ENCODE data around the gene SWT1.
"Not testable (repeated sequence)": the region's sequence is repeated elsewhere in the genome, so short reads cannot be mapped to it uniquely, and the experiment has no call there.

Gene SWT1

GRCh38 chr1:185162491-185162890, 5.5 kb downstream of the SWT1 start:
- DNase-seq (ENCODE audit: low read depth in 2 of 2, low spot score in 1 of 2): no peak

- no peak for DNase-seq (ENCODE audit: low read depth in 2 of 2, low spot score in 1 of 2)
These were observed 9.1 kb downstream of the SWT1 start for GRCh38 chr1:185166106-185166505.

- no peak for DNase-seq (ENCODE audit: low read depth in 2 of 2, low spot score in 1 of 2)
These were observed 13.4 kb downstream of the SWT1 start for GRCh38 chr1:185170291-185170848.

GRCh38 chr1:185193756-185194155, 36.8 kb downstream of the SWT1 start:
- no peak for DNase-seq (ENCODE audit: low read depth in 2 of 2, low spot score in 1 of 2)

GRCh38 chr1:185198712-185199111, 41.7 kb downstream of the SWT1 start:
- not testable (repeated sequence) for DNase-seq (ENCODE audit: low read depth in 2 of 2, low spot score in 1 of 2)

- no peak for DNase-seq (ENCODE audit: low read depth in 2 of 2, low spot score in 1 of 2)
These were observed 43.9 kb downstream of the SWT1 start for GRCh38 chr1:185200889-185201288.

GRCh38 chr1:185207170-185207569, 50.2 kb downstream of the SWT1 start:
- no peak for DNase-seq (ENCODE audit: low read depth in 2 of 2, low spot score in 1 of 2)

- DNase-seq (ENCODE audit: low read depth in 2 of 2, low spot score in 1 of 2): no peak
These were observed 51.1 kb downstream of the SWT1 start for GRCh38 chr1:185207980-185208602.

GRCh38 chr1:185208626-185209180, 51.7 kb downstream of the SWT1 start:
- no peak for DNase-seq (ENCODE audit: low read depth in 2 of 2, low spot score in 1 of 2)

- not testable (repeated sequence) for DNase-seq (ENCODE audit: low read depth in 2 of 2, low spot score in 1 of 2)
These were observed 52.4 kb downstream of the SWT1 start for GRCh38 chr1:185209357-185209756.

GRCh38 chr1:185213091-185213490, 56.1 kb downstream of the SWT1 start:
- no peak for DNase-seq (ENCODE audit: low read depth in 2 of 2, low spot score in 1 of 2)

GRCh38 chr1:185215911-185216310, 58.9 kb downstream of the SWT1 start:
- DNase-seq (ENCODE audit: low read depth in 2 of 2, low spot score in 1 of 2): no peak

- no peak for DNase-seq (ENCODE audit: low read depth in 2 of 2, low spot score in 1 of 2)
These were observed 67.2 kb downstream of the SWT1 start for GRCh38 chr1:185224132-185224531.

- no peak for DNase-seq (ENCODE audit: low read depth in 2 of 2, low spot score in 1 of 2)
These were observed 70.2 kb downstream of the SWT1 start for GRCh38 chr1:185227161-185227560.

GRCh38 chr1:185228979-185229378, 72.0 kb downstream of the SWT1 start:
- DNase-seq (ENCODE audit: low read depth in 2 of 2, low spot score in 1 of 2): no peak

- no peak for DNase-seq (ENCODE audit: low read depth in 2 of 2, low spot score in 1 of 2)
These were observed 73.0 kb downstream of the SWT1 start for GRCh38 chr1:185229981-185230380.

- DNase-seq (ENCODE audit: low read depth in 2 of 2, low spot score in 1 of 2): no peak
These were observed 75.9 kb downstream of the SWT1 start for GRCh38 chr1:185232874-185233273.

- not testable (repeated sequence) for DNase-seq (ENCODE audit: low read depth in 2 of 2, low spot score in 1 of 2)
These were observed 77.2 kb downstream of the SWT1 start for GRCh38 chr1:185234183-185234582.

GRCh38 chr1:185237176-185237575, 80.2 kb downstream of the SWT1 start:
- DNase-seq (ENCODE audit: low read depth in 2 of 2, low spot score in 1 of 2): not testable (repeated sequence)

GRCh38 chr1:185237661-185238060, 80.7 kb downstream of the SWT1 start:
- no peak for DNase-seq (ENCODE audit: low read depth in 2 of 2, low spot score in 1 of 2)

- DNase-seq (ENCODE audit: low read depth in 2 of 2, low spot score in 1 of 2): no peak
These were observed 81.5 kb downstream of the SWT1 start for GRCh38 chr1:185238447-185238846.

- no peak for DNase-seq (ENCODE audit: low read depth in 2 of 2, low spot score in 1 of 2)
These were observed 82.9 kb downstream of the SWT1 start for GRCh38 chr1:185239861-185240260.

GRCh38 chr1:185241127-185241526, 84.2 kb downstream of the SWT1 start:
- no peak for DNase-seq (ENCODE audit: low read depth in 2 of 2, low spot score in 1 of 2)

All from stimulated activated CD8-positive, alpha-beta memory T cell treated with anti-CD3 and anti-CD28 coated beads, Interleukin-4, amount 100 ng/mL, for 4 hours (primary cell).